ENCODE data around the gene DLG1.
"Not testable (repeated sequence)": the region's sequence is repeated elsewhere in the genome, so short reads cannot be mapped to it uniquely, and the experiment has no call there.

Gene DLG1

GRCh38 chr3:197076415-197076814, 222.0 kb downstream of the DLG1 start:
- H3K4me3 ChIP-seq (ENCODE audit: low read depth, low read length): no peak overlapping the region
- in situ Hi-C loops (cut with HindIII; ENCODE audit: low sequenced_read_pairs): no loop called here
- no peak for DNase-seq (ENCODE audit: low read depth)
- no peak for TF ChIP-seq CTCF (IDR thresholded peaks at IDR 0.05; ENCODE audit: low read depth, low read length, missing control alignments)

- no peak for DNase-seq (ENCODE audit: low read depth)
- in situ Hi-C loops (cut with HindIII; ENCODE audit: low sequenced_read_pairs): no loop called here
- no peak for TF ChIP-seq CTCF (IDR thresholded peaks at IDR 0.05; ENCODE audit: low read depth, low read length, missing control alignments)
- no peak overlapping the region for H3K4me3 ChIP-seq (ENCODE audit: low read depth, low read length)
These were observed 230.3 kb downstream of the DLG1 start for GRCh38 chr3:197068077-197068476.

DNA sequence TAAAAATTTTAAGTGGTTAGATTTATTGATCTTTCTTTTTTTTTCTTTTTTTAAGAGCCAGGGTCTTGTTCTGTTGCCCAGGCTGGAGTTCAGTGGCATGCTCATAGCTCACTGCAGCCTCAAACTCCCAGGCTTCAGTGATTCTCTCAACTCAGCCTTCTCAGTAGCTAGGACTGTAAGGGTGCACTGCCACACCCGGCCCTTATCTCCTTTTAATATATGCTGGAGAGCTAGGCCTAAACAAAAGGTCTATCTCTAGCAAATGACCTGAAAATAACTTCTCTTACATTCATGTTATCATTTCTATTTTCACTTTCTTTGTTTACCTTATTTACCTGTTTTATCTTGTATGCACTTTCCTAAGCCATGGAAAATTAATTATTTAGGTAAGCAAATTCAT, 233.6 kb downstream of the DLG1 start:
- in situ Hi-C loops (cut with HindIII; ENCODE audit: low sequenced_read_pairs): no loop called here
- DNase-seq (ENCODE audit: low read depth): no peak
- H3K4me3 ChIP-seq (ENCODE audit: low read depth, low read length): no peak overlapping the region
- no peak for TF ChIP-seq CTCF (IDR thresholded peaks at IDR 0.05; ENCODE audit: low read depth, low read length, missing control alignments)

DNA sequence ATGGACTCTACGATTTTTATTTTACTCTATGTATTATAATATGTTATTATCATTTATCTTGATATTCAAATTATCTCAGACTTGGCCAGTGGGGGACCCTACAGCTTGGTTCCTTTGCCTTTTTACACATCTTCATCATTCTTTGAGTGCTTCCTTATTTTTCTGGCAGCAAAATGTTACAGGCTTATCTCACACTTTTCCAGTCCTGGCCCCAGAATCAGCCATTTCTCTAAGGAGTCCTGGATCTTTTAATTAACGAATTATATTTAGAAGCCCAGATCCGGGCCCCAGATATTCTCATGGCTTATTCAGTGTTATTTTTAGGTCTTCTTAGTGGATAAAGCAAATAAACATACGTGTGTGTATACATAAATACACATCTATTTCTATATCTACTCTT, 236.0 kb downstream of the DLG1 start:
- DNase-seq (ENCODE audit: low read depth): no peak
- no peak for TF ChIP-seq CTCF (IDR thresholded peaks at IDR 0.05; ENCODE audit: low read depth, low read length, missing control alignments)
- in situ Hi-C loops (cut with HindIII; ENCODE audit: low sequenced_read_pairs): no loop called here

GRCh38 chr3:197051637-197052036, 246.8 kb downstream of the DLG1 start:
- in situ Hi-C loops (cut with HindIII; ENCODE audit: low sequenced_read_pairs); H3K4me3 ChIP-seq (ENCODE audit: low read depth, low read length); DNase-seq (ENCODE audit: low read depth): not testable (repeated sequence)

More for the DNA sequence above, 236.0 kb downstream of the DLG1 start:
- H3K4me3 ChIP-seq (ENCODE audit: low read depth, low read length): no peak overlapping the region

DNA sequence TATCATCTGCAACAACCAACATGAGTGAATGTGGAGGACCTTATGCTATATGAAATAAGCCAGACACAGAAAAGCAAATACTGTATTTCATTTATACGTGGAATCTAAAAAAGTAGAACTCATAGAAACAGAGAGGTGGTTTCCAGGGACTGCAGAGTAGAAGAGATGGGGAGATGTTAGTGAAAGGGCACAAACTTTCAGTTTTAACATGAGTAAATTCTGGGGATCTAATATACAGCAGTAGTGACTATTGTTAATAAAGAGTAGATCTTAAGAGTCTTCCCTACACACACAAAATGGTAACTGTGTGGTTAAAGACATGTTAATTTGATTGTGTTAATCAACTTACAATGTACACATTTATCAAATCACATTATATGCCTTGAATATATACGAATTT, 247.9 kb downstream of the DLG1 start:
- TF ChIP-seq CTCF (IDR thresholded peaks at IDR 0.05; ENCODE audit: low read depth, low read length, missing control alignments): no peak
- in situ Hi-C loops (cut with HindIII; ENCODE audit: low sequenced_read_pairs): no loop called here
- H3K4me3 ChIP-seq (ENCODE audit: low read depth, low read length): no peak overlapping the region
- DNase-seq (ENCODE audit: low read depth): no peak

DNA sequence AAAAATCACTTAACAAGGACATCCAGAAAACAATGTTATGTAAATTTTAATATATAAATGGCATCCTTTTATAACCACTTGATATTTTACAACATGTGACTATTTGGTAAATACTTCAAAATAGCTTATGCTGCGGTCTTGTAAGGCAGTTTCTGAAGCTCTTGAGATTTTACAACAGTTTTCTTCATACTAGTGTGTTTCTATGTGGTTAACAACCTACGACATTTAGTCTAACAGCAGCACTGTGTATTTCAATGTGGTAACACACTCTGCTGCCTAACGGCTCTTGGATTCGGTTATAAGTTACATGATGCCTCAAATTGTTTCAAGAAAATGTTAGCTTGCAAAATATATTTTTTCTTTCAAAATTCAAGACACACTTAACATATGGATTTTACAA, 255.9 kb downstream of the DLG1 start:
- in situ Hi-C loops (cut with HindIII; ENCODE audit: low sequenced_read_pairs): no loop called here
- no peak for DNase-seq (ENCODE audit: low read depth)
- TF ChIP-seq CTCF (IDR thresholded peaks at IDR 0.05; ENCODE audit: low read depth, low read length, missing control alignments): no peak

More for the DNA sequence above, 255.9 kb downstream of the DLG1 start:
- no peak overlapping the region for H3K4me3 ChIP-seq (ENCODE audit: low read depth, low read length)
